IgD-negative memory B cell (primary cell): ENCODE data around the gene IQUB. TPM values are rescaled to one million over a fixed set of nuclear protein-coding genes. Genes with fewer than 3 reads are reported as not detected.
"Not testable (repeated sequence)": the region's sequence is repeated elsewhere in the genome, so short reads cannot be mapped to it uniquely, and the experiment has no call there.

Experiments used
- H3K27ac Mint-ChIP-seq, 3 donors: one replicate each; pipeline ENCODE4 v1.8.0; 2020 to 2022; ENCODE audit warnings: mild to moderate bottlenecking in 3 of 3, mixed read lengths in 3 of 3, moderate library complexity in 1 of 3
- H3K27me3 Mint-ChIP-seq: one replicate; pipeline ENCODE4 v1.8.0; 2021; ENCODE audit warnings: mixed read lengths
- H3K36me3 Mint-ChIP-seq: one replicate; pipeline ENCODE4 v1.8.0; 2020; ENCODE audit warnings: mild to moderate bottlenecking, mixed read lengths
- H3K4me1 Mint-ChIP-seq, 3 donors: one replicate each; pipeline ENCODE4 v1.8.0; 2020 to 2022; ENCODE audit warnings: mixed read lengths in 3 of 3, mild to moderate bottlenecking in 1 of 3
- H3K4me3 Mint-ChIP-seq, 4 donors: one replicate each; pipeline ENCODE4 v1.8.0; 2020 to 2022; ENCODE audit warnings: mild to moderate bottlenecking in 4 of 4, mixed read lengths in 4 of 4, moderate library complexity in 3 of 4
- H3K9me3 Mint-ChIP-seq, 3 donors: one replicate each; pipeline ENCODE4 v1.8.0; 2020 to 2021; ENCODE audit warnings: mixed read lengths in 3 of 3, mild to moderate bottlenecking in 1 of 3
- polyA plus RNA-seq: library from polyadenylated mRNA; unstranded; fragments of 300-500 nt; fragmentation: Illumina TruSeq; gene quantifications from one replicate; pipeline ENCODE4 v1.2.3, GENCODE V29; 2021

Gene IQUB
- polyA plus RNA-seq, 1 donor from 2014 or later: not detected

DNA sequence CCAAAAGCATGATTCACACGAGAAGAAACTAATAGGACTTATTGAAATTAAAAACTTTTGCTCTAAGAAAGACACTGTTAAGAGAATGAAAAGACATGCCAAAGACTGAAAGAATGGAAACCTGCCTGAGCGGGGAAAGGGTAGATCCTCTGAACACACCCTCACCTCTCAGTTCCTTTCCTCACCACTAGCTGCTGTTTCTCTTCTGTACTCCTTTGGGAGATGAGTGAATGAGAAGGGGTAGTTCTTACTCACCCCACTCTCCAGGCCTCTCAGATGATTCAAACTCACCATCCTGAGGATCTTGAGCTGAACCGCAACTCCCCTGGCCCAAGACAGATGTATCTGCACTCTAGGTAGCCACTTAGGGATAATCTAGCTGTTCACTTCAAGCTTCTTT lies 41.9 kb downstream of the IQUB start:
- Mint-ChIP-seq H3K36me3 (peaks cover 1% of the 10 kb centered on the region), H3K4me1 (no peaks in the 10 kb centered on the region), H3K4me3 (no peak overlapping the region), H3K27ac (no peak overlapping the region), H3K9me3 (no peaks in the 10 kb centered on the region), H3K27me3 (peaks cover under 1% of the 10 kb centered on the region)

- Mint-ChIP-seq H3K27me3 (no peaks in the 10 kb centered on the region), H3K4me3 (no peak overlapping the region), H3K36me3 (no peaks in the 10 kb centered on the region), H3K4me1 (no peaks in the 10 kb centered on the region), H3K27ac (no peak overlapping the region), H3K9me3 (no peaks in the 10 kb centered on the region)
Measured at GRCh38 chr7:123485721-123486120, 48.7 kb downstream of the IQUB start.

DNA sequence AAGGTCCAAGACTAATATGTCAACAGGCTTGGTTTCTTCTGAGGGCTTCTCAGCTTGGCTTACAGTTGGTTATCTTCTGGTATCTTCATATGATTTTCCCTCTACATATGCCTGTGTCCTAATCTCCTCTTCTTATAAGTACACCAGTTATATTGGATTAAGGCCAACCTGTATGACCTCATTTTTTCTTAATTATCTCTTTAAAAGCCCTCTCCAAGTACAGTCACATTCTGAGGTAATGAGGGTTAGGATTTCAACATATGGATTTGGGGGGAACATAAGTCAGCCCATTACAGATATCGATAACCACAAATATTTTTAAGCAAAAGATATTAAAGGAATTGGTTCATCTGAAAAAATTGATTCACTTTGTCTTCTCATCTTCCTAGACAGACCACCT lies 49.2 kb downstream of the IQUB start:
- no peaks in the 10 kb centered on the region for H3K9me3 Mint-ChIP-seq

DNA sequence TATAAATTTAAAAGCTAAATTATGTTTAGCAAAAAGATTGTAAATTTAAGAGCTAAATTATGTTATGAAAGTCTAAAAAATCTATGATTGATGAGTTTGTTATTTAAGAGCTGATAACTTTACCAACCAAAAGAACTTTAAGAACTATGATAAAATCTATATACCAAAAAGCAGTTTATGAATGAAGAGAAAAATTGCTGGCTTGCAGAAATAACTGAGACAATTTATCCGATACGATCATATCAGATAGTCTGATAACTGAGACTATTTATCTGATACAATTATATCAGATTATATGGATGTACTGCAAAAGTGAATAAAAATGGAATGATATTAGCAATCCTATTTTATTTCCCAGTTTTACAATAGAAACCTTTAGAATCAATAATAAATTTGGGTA lies 50.2 kb downstream of the IQUB start:
- H3K36me3 Mint-ChIP-seq: no peaks in the 10 kb centered on the region
- no peak overlapping the region for H3K27ac Mint-ChIP-seq
- no peaks in the 10 kb centered on the region for H3K27me3 Mint-ChIP-seq

More for the DNA sequence above, 49.2 kb downstream of the IQUB start:
- H3K4me3 Mint-ChIP-seq: no peak overlapping the region
- no peaks in the 10 kb centered on the region for H3K36me3 Mint-ChIP-seq
- H3K27me3 Mint-ChIP-seq: no peaks in the 10 kb centered on the region
- H3K4me1 Mint-ChIP-seq: no peaks in the 10 kb centered on the region
- no peak overlapping the region for H3K27ac Mint-ChIP-seq

DNA sequence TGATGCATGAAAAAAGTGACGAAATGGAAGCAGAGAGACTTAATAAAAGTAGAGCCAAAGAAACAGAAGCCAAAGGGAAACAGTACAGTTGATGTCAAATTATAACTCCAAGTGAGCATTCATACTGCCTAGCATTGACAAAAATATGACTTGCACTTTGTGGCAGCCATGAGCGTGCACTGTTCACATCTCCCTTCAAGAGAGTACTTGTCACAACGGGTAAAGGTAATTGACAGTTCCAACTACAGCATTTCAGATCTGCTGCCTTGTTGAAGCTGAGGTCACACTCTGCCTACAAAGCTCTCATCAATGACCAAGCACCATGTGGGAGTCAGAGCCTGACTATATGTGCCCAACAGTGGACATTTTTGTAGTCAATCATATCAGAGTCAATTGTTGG lies 54.3 kb downstream of the IQUB start:
- H3K9me3 Mint-ChIP-seq: peaks cover 0 to 7% (median 3%) of the 10 kb centered on the region in 3 donors
- H3K36me3 Mint-ChIP-seq: no peaks in the 10 kb centered on the region
- no peaks in the 10 kb centered on the region for H3K4me1 Mint-ChIP-seq
- H3K27ac Mint-ChIP-seq: no peak overlapping the region
- no peak overlapping the region for H3K4me3 Mint-ChIP-seq
- no peaks in the 10 kb centered on the region for H3K27me3 Mint-ChIP-seq

More for the DNA sequence above, 50.2 kb downstream of the IQUB start:
- Mint-ChIP-seq H3K4me3 (no peak overlapping the region), H3K4me1 (no peaks in the 10 kb centered on the region), H3K9me3 (no peaks in the 10 kb centered on the region)

- H3K27ac Mint-ChIP-seq, H3K4me3 Mint-ChIP-seq, H3K9me3 Mint-ChIP-seq, H3K27me3 Mint-ChIP-seq, H3K36me3 Mint-ChIP-seq, H3K4me1 Mint-ChIP-seq: not testable (repeated sequence)
Measured at GRCh38 chr7:123478056-123478455, 56.3 kb downstream of the IQUB start.

- Mint-ChIP-seq H3K9me3 (peaks cover 0 to 7% (median 3%) of the 10 kb centered on the region in 3 donors), H3K27me3 (no peaks in the 10 kb centered on the region), H3K4me1 (peaks cover 0 to 3% (median 0%) of the 10 kb centered on the region in 3 donors), H3K27ac (no peak overlapping the region), H3K36me3 (no peaks in the 10 kb centered on the region), H3K4me3 (no peak overlapping the region)
Measured at GRCh38 chr7:123472750-123473445, 61.5 kb downstream of the IQUB start.

DNA sequence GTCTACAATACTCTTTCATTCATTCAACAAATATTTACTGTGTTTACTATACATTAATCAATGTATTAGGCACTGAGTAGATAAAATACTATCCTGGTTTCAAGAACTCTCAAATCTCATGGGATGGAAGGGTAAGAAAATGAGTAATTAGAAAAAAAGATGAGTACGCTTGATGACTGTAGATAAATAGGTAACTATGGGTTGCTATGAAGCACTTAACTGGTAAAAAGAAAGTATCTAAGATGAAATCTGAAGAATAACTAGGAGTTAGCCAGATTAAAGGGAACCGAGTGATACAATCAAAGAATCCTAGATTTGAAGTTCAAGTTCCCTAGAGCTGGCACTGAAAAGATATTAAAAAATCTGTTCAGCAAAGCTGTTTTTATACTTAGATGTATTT lies 62.1 kb downstream of the IQUB start:
- H3K36me3 Mint-ChIP-seq: no peaks in the 10 kb centered on the region
- H3K27ac Mint-ChIP-seq: no peak overlapping the region
- H3K27me3 Mint-ChIP-seq: no peaks in the 10 kb centered on the region
- peaks cover 0 to 3% (median 0%) of the 10 kb centered on the region in 3 donors for H3K4me1 Mint-ChIP-seq
- peaks cover 0 to 3% (median 0%) of the 10 kb centered on the region in 3 donors for H3K9me3 Mint-ChIP-seq
- H3K4me3 Mint-ChIP-seq: no peak overlapping the region

GRCh38 chr7:123468303-123468702 lies 66.1 kb downstream of the IQUB start:
- H3K27ac Mint-ChIP-seq: no peak overlapping the region

GRCh38 chr7:123463890-123464289 lies 70.5 kb downstream of the IQUB start:
- no peaks in the 10 kb centered on the region for H3K4me1 Mint-ChIP-seq
- no peak overlapping the region for H3K4me3 Mint-ChIP-seq
- no peaks in the 10 kb centered on the region for H3K27me3 Mint-ChIP-seq
- H3K9me3 Mint-ChIP-seq: peaks cover 0 to 6% (median 0%) of the 10 kb centered on the region in 3 donors
- H3K27ac Mint-ChIP-seq: no peak overlapping the region
- H3K36me3 Mint-ChIP-seq: no peaks in the 10 kb centered on the region

More at GRCh38 chr7:123468303-123468702, 66.1 kb downstream of the IQUB start:
- H3K4me1 Mint-ChIP-seq: no peaks in the 10 kb centered on the region
- no peaks in the 10 kb centered on the region for H3K27me3 Mint-ChIP-seq
- H3K9me3 Mint-ChIP-seq: no peaks in the 10 kb centered on the region
- H3K4me3 Mint-ChIP-seq: no peak overlapping the region
- no peaks in the 10 kb centered on the region for H3K36me3 Mint-ChIP-seq

DNA sequence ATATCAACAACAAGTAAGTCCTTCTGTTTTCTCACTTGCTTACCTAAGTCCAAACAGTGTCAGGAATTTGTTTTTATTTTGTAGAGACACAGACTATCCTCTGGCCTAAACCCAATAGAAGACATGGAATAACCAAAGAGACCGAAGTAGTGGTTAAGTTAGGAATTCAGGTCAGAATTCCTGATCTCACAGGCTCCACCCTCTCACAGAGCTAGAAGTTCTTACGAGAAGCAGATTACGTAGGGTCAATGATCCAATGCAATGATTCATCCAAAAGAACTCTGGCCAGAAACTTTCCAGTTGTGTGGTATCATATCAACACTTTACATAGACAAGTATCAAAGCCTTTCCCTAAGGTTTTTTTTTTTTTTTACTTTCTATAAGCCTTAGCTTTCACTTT lies 73.8 kb downstream of the IQUB start:
- Mint-ChIP-seq H3K27ac (no peak overlapping the region), H3K4me1 (no peaks in the 10 kb centered on the region), H3K36me3 (no peaks in the 10 kb centered on the region)

GRCh38 chr7:123455965-123456470 lies 78.4 kb downstream of the IQUB start:
- Mint-ChIP-seq H3K27ac (no peak overlapping the region), H3K4me1 (no peaks in the 10 kb centered on the region), H3K27me3 (no peaks in the 10 kb centered on the region), H3K9me3 (peaks cover 2 to 5% (median 3%) of the 10 kb centered on the region in 3 donors), H3K4me3 (no peak overlapping the region), H3K36me3 (no peaks in the 10 kb centered on the region)

More for the DNA sequence above, 73.8 kb downstream of the IQUB start:
- no peaks in the 10 kb centered on the region for H3K27me3 Mint-ChIP-seq
- H3K9me3 Mint-ChIP-seq: peaks cover 0 to 6% (median 0%) of the 10 kb centered on the region in 3 donors
- H3K4me3 Mint-ChIP-seq: no peak overlapping the region

DNA sequence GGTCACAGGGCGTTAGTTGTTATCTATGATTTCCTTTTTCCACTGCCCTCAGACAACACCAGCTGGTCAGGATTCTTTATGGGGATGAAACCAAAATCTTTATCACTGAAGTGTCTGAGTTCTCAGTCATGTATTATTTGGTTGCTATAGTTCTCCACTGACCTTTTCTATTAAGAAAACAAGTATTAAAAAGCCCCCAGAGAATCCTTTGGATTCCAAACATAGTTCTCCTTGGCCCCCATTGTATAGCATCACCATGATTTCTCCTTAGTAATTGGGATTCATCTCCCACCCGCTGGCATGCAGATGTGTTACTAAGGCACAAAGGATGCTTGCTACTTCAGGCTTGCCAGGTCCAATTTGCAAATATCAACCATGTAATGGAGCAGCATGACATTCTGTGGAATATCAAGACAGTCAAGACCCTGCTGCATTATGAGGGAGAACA lies 94.3 kb downstream of the IQUB start:
- Mint-ChIP-seq H3K27me3 (no peaks in the 10 kb centered on the region), H3K36me3 (no peaks in the 10 kb centered on the region), H3K9me3 (peaks cover 2 to 3% (median 2%) of the 10 kb centered on the region in 3 donors), H3K4me3 (no peak overlapping the region), H3K4me1 (no peaks in the 10 kb centered on the region), H3K27ac (no peak overlapping the region)

DNA sequence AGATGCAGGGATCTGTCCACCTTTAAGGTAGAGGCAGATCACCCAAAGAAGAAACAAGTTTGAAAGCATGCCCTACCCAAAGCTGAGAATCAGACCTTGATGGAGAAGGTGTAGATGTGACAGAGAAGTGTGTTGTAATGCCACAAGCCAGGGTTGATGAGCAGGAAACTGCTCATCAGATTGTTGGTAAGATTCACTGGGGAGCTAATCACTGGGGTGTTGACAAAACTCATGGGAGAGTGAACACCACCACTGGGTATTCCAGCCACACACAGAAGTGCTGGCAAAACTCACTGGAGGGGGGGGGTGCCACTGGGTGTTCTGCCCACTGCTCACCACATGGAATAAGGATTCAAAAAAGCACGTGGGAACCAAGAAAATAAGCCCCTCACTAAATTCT lies 95.2 kb downstream of the IQUB start:
- no peaks in the 10 kb centered on the region for H3K4me1 Mint-ChIP-seq
- H3K27ac Mint-ChIP-seq: no peak overlapping the region
- no peaks in the 10 kb centered on the region for H3K27me3 Mint-ChIP-seq
- H3K9me3 Mint-ChIP-seq: peaks cover 2 to 3% (median 2%) of the 10 kb centered on the region in 3 donors
- no peaks in the 10 kb centered on the region for H3K36me3 Mint-ChIP-seq
- H3K4me3 Mint-ChIP-seq: no peak overlapping the region

DNA sequence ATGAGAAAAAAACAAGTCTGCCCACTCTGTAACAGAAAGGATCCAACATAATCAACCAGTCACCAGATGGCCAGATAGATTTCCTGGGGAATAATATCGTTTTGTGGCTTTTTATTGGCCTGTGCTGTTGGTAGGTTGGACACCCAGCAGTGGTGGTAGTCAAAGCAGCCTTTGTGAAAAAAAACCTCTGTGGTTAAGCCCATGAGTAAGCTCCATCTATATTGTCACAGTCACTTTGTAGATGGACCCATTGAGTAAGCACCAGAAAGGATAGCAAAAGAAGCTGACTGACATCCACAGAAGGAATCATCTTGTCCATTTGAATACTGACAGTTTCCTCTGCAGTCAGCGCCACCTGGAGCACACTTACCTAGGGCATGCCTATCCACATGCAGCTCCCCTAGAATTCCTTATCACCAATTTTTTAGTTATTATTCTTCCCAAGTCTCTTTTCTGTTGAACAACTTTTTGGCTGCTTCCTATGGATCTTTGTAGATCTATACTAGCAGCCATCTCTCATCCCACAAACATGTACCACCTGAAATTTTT lies 96.9 kb downstream of the IQUB start:
- H3K27ac Mint-ChIP-seq: no peak overlapping the region
- no peaks in the 10 kb centered on the region for H3K27me3 Mint-ChIP-seq
- peaks cover 0 to 3% (median 2%) of the 10 kb centered on the region in 3 donors for H3K9me3 Mint-ChIP-seq
- H3K4me1 Mint-ChIP-seq: no peaks in the 10 kb centered on the region
- no peaks in the 10 kb centered on the region for H3K36me3 Mint-ChIP-seq
- no peak overlapping the region for H3K4me3 Mint-ChIP-seq
